Psoas muscle (tissue), 8 donors: ENCODE results near the gene ELSPBP1. TPM values are rescaled to one million over a fixed set of nuclear protein-coding genes. Genes with fewer than 3 reads are reported as not detected.

ENCODE experiments used
- ATAC-seq, 4 donors: fragments of 200-7000 bp; cut with Tn5 transposase; one replicate each; pipeline ENCODE4 v1.9.1; 2020; ENCODE audit warnings: moderate library complexity in 3 of 4, mild to moderate bottlenecking in 2 of 4
- DNase-seq, 2 donors: peaks; one replicate each; pipeline ENCODE4 v3.0.0-alpha.2; 2020
- H3K27ac ChIP-seq: fragments of 200-600 bp; one replicate; pipeline ENCODE4 v1.8.0; 2022
- H3K27me3 ChIP-seq, 3 donors: fragments of 200-600 bp in 1 of 3; one replicate each; pipeline versions ENCODE4 v1.6.1 to v1.8.0; 2013 to 2022; ENCODE audit warnings: low read length in 2 of 3, mild to moderate bottlenecking in 2 of 3, moderate library complexity in 1 of 3; ENCODE audit not compliant: insufficient read depth in 3 of 3
- H3K36me3 ChIP-seq, 2 donors: fragments of 200-600 bp in 1 of 2; one replicate each; pipeline versions ENCODE4 v1.6.1 to v1.8.0; 2013 to 2022; ENCODE audit warnings: low read depth in 1 of 2, mild to moderate bottlenecking in 1 of 2, moderate library complexity in 1 of 2; ENCODE audit not compliant: insufficient read depth in 1 of 2
- H3K4me1 ChIP-seq: fragments of 200-600 bp; one replicate; pipeline ENCODE4 v1.8.0; 2022
- H3K4me3 ChIP-seq: fragments of 200-600 bp; one replicate; pipeline ENCODE4 v1.8.0; 2022; ENCODE audit warnings: mild to moderate bottlenecking
- H3K9me3 ChIP-seq: fragments of 200-600 bp; one replicate; pipeline ENCODE4 v1.8.0; 2022
- CTCF ChIP-seq: fragments of 200-600 bp; IDR thresholded peaks from one replicate; pipeline ENCODE4 v1.8.0; 2022; ENCODE audit warnings: antibody characterized with exemption
- WGBS, 3 donors: extraction: QIAGEN DNeasy Blood & Tissue Kit; methylation state at CpG; one replicate each; pipeline versions ENCODE4 v1.1.6 to v1.1.7; 2013; 5-methylcytosine and 5-hydroxymethylcytosine counted together
- intact Hi-C, 2 donors: fragments of 100-400 bp; cut with DNase I; formaldehyde crosslinking; loops; one replicate each; pipeline versions ENCODE4 v1.11.0 to v1.14.2; 2022
- polyA plus RNA-seq, 3 donors: library from polyadenylated mRNA; stranded (reverse); fragments of 200-250 nt; gene quantifications; one replicate each; pipeline ENCODE4 v1.2.3, GENCODE V29; 2013
- total RNA-seq, 4 donors: library from RNA; stranded (reverse); fragmentation: NEBNext Ultra II Directional in 2 of 4; extraction: Animal tissue kit (Norgen Biotek cat#: 25700) in 2 of 4; gene quantifications; one replicate each; pipeline versions ENCODE4 v1.2.1 to v1.2.4, GENCODE V29; 2021 to 2023
- donor health status: healthy with polysubstance abuse.
- donor health status: DM: no; HTN: no; CAD: no; lungs with moderate emphysema.
- donor health status: Bipolar disorder and iron deficiency.
- donor health status: healthy.
- donor health status: DM: yes; HTN: yes; CAD: no.
- donor health status: DM: no; HTN: no; CAD: no.
- donor health status: DM: no; HTN: no; CAD: no.
- donor health status: DM: yes; HTN: yes; CAD: no.

ELSPBP1 gene
- total and polyA plus RNA-seq, 7 donors = not detected

GRCh38 chr19:48023011-48023410, 28.6 kb downstream of the ELSPBP1 start:
- Histone ChIP-seq H3K27me3 (peaks cover 0 to 15% (median 2%) of the 10 kb centered on the region in 3 donors), H3K9me3 (no peaks in the 10 kb centered on the region), H3K36me3 (no peaks in the 10 kb centered on the region), H3K27ac (no peak overlapping the region), H3K4me1 (no peaks in the 10 kb centered on the region), H3K4me3 (no peak overlapping the region)
- TF ChIP-seq CTCF = no peak
- intact Hi-C loops = no loop called here
- ATAC-seq (no peak), DNase-seq (no peak)
- 52 to 61% (median 59%) methylated on average over 2 of the region's 2 CpGs for WGBS, 3 donors

DNA sequence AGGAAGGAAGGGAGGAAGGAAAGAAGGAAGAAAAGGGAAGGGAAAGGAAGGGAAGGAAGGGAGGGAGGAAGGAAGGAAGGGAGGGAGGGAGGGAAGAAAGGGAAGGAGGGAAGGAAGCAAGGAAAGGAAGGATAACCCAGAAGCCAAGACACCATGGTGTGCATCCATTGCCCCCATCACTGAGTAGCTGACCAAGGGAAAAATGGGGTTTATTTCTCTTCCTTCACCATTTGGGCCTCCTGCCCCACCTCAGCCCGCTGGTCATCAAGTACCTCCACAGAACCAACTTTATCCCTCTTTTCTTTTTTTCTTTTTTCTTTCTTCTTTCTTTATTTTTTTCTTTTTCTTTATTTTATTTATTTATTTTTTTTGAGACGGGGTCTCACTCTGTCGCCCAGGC, 29.1 kb downstream of the ELSPBP1 start:
- H3K4me3 ChIP-seq = no peak overlapping the region
- H3K4me1 ChIP-seq = no peaks in the 10 kb centered on the region
- H3K9me3 ChIP-seq = no peaks in the 10 kb centered on the region
- H3K27ac ChIP-seq = no peak overlapping the region
- 82 to 92% (median 87%) methylated on average over 3 of the region's 3 CpGs for WGBS, 3 donors
- intact Hi-C loops = no loop called here
- peaks cover 0 to 15% (median 2%) of the 10 kb centered on the region in 3 donors for H3K27me3 ChIP-seq
- DNase-seq = no peak
- no peaks in the 10 kb centered on the region for H3K36me3 ChIP-seq
- TF ChIP-seq CTCF = no peak
- ATAC-seq = no peak

- intact Hi-C loops = no loop called here
- no peaks in the 10 kb centered on the region for H3K36me3 ChIP-seq
- no peaks in the 10 kb centered on the region for H3K9me3 ChIP-seq
- TF ChIP-seq CTCF = no peak
- DNase-seq (no peak), ATAC-seq (no peak)
- H3K27ac ChIP-seq = no peak overlapping the region
- no peak overlapping the region for H3K4me3 ChIP-seq
- 60 to 78% (median 61%) methylated on average over 3 of the region's 3 CpGs for WGBS, 3 donors
- H3K27me3 ChIP-seq = peaks cover 0 to 15% (median 2%) of the 10 kb centered on the region in 3 donors
- H3K4me1 ChIP-seq = no peaks in the 10 kb centered on the region
Observed at GRCh38 chr19:48025480-48025879, 31.0 kb downstream of the ELSPBP1 start.

- Histone ChIP-seq H3K27ac (no peak overlapping the region), H3K4me1 (no peaks in the 10 kb centered on the region)
- no peak for ATAC-seq
Observed at GRCh38 chr19:48029431-48029830, 35.0 kb downstream of the ELSPBP1 start.

More at GRCh38 chr19:48029431-48029830, 35.0 kb downstream of the ELSPBP1 start:
- WGBS, 3 donors = 70 to 74% (median 73%) methylated on average over 7 of the region's 7 CpGs
- Histone ChIP-seq H3K36me3 (no peaks in the 10 kb centered on the region), H3K4me3 (no peak overlapping the region), H3K27me3 (peaks cover 0 to 22% (median 2%) of the 10 kb centered on the region in 3 donors), H3K9me3 (no peaks in the 10 kb centered on the region)
- intact Hi-C loops = no loop called here
- no peak for TF ChIP-seq CTCF
- DNase-seq = no peak
